NB4 (cell line): ENCODE results near the gene KCNJ10.
A peak's percentile ranks its signal among the peaks of the same experiment; 100 is the strongest.

Source experiments
- DNase-seq: peaks from one replicate; pipeline ENCODE4 v3.0.0; 2010; ENCODE audit warnings: low read depth
- H3K4me3 ChIP-seq: one replicate; pipeline ENCODE4 v1.5.1; 2011; ENCODE audit warnings: mild to moderate bottlenecking, low read depth, low read length, moderate library complexity
- MYC ChIP-seq: IDR thresholded peaks from 2 replicates; pipeline ENCODE4 v1.6.1; 2011; ENCODE audit warnings: low read depth, low read length
- POLR2A ChIP-seq: IDR thresholded peaks from 2 replicates; pipeline ENCODE4 v1.6.1; 2011; ENCODE audit warnings: mild to moderate bottlenecking; ENCODE audit not compliant: insufficient read length; ENCODE audit errors: extremely low read depth
- TF ChIP-seq, protein P1 (sequence below): IDR thresholded peaks from 2 replicates; pipeline ENCODE4 v1.6.1; 2011; ENCODE audit warnings: low read depth, low read length
- TF ChIP-seq, protein P2 (sequence below): IDR thresholded peaks from one replicate; pipeline ENCODE4 v1.5.1; 2012; ENCODE audit warnings: low read depth, low read length

The KCNJ10 gene

DNA sequence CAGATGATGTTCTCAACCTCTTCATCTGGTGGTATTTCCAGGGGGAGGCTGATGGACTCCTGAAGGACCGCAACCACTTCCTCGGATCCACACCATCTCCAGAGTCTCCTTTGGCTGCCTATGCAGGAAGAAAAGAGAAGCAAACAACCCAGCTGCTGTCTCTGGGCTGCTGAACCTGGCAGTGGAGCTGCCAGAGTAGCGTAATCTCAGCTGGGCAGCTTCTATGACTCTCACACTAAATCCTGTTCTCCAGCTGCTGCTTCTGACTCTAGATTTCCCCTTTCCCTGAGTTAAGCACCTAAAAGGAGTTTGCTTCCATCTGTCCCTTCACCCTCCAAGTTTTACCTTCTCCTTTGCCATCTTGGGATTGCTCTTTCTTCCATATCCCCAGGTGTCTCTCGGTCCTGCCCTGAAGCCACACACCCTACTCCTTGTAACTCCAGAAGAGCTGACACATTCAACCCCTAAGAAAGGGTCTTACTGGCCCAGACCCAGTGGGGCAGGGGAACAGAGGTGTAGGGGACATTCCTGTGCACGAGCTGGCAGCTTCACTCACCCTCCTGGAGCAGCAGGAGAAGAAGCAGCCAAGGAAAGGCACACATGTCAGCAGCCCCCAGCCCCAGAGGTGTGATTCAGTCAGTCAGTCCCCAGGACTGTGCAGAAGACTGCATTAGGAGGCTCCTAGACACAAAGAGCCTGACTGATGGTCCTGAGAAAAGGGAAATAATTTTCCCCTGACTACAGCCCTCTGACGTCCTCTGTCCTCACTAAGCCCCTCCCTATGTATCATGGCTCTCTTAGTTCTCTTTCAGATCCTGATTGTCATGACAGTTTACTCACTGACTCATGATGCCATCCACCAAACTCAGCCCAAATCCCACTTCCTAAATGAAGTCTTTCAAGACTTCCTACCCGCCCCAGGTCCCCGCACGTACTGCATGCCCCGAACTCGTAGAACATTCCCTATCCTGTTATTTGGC is 116.1 kb downstream of the KCNJ10 start, which contains the start of gene SLAMF9:
SLAMF9 (minus strand) TSS at position 702 of the 980 bp plus-strand sequence; CDS start at position 602, 100 bp downstream.
- no peak within 1 kb of the TSS for H3K4me3 ChIP-seq
- TF ChIP-seq, protein P1, sequence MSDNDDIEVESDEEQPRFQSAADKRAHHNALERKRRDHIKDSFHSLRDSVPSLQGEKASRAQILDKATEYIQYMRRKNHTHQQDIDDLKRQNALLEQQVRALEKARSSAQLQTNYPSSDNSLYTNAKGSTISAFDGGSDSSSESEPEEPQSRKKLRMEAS: no peak
- TF ChIP-seq, protein P2, sequence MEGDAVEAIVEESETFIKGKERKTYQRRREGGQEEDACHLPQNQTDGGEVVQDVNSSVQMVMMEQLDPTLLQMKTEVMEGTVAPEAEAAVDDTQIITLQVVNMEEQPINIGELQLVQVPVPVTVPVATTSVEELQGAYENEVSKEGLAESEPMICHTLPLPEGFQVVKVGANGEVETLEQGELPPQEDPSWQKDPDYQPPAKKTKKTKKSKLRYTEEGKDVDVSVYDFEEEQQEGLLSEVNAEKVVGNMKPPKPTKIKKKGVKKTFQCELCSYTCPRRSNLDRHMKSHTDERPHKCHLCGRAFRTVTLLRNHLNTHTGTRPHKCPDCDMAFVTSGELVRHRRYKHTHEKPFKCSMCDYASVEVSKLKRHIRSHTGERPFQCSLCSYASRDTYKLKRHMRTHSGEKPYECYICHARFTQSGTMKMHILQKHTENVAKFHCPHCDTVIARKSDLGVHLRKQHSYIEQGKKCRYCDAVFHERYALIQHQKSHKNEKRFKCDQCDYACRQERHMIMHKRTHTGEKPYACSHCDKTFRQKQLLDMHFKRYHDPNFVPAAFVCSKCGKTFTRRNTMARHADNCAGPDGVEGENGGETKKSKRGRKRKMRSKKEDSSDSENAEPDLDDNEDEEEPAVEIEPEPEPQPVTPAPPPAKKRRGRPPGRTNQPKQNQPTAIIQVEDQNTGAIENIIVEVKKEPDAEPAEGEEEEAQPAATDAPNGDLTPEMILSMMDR: no peak
- no peak for TF ChIP-seq POLR2A
- DNase-seq: peak; percentile 17

DNA sequence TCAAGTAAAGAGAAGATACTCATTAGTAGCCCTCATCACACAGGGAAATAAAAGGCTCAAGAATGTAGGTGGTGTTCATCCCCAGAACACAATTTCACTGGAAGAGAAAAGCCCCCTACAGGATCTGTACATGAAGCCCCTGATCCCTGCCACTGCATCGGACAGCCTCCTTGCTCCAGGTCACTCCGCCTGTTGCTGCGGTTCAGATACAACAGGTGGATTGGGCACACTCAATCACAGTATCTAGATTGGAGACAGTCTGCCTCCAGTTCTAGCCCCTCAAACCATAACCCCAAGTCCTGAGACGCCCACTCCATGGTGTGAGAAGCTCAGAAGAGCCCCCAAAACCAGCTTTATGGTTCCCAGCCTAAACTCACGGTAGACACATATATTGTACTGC is 117.0 kb downstream of the KCNJ10 start:
- no peak for DNase-seq
- H3K4me3 ChIP-seq: no peak overlapping the region
- TF ChIP-seq, protein P2: no peak
- TF ChIP-seq, protein P1: no peak
- TF ChIP-seq POLR2A (no peak), MYC (no peak)

DNA sequence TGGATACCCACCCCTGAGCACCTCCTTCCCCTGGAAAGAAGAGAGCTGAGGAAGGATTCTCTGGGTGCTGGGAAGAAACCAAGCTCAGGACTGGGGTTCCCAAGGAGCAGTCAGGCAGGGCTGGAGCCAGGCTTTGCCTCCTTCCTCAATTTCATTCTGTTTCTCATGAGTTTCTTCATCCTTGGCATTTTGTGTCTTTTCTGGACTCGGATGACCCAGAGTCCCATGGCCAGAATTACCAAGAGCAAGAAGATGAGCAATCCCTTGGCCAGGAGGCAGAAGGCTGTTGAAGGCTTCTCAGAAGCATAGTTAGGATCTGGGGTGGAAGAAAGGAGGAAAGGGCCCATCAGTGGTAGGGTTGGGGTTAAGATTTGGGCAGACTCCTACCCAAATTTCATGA is 118.4 kb downstream of the KCNJ10 start:
- no peak for DNase-seq
- no peak overlapping the region for H3K4me3 ChIP-seq
- TF ChIP-seq MYC: no peak
- TF ChIP-seq POLR2A: no peak

DNA sequence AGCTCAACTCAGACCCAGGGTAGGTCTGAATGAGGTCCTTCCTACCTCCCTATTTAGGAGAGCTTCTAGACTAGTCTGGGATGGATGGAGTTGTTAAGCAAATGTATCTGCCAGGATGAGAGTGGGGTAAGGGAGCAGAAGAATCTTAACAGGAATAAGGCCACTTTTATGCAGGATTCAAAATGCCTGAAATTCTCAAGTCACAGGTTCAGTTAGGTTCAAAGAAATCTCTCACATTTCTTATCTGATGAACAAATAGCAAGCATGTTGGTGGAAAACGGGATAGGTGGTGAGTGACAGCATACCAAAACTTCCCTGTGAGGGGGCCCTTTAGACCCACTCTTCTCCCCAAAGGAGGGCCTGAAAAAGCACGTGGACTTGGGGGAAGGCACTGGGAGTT is 118.9 kb downstream of the KCNJ10 start:
- no peak overlapping the region for H3K4me3 ChIP-seq
- TF ChIP-seq, protein P2: no peak
- no peak for TF ChIP-seq POLR2A
- no peak for TF ChIP-seq MYC
- TF ChIP-seq, protein P1: no peak
- DNase-seq: no peak

DNA sequence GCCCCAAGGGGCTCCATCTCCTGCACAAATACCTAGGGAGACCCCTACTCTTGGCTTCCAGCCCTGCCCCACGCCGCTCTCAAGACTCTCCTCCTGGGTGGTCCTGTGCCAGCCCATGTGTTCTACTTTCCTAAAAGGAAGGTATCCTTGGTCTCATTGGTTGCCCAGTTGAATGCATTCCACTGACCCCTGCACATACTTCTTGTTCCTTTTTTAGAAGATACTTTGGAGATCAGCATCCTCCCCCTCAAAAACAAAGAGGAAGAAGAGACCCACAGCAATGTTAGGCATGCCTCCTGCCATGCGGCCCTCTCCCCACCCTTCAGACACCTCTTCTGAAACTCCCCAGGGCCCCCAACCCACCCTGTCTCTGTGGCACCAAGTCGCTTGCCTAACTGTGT is 120.0 kb downstream of the KCNJ10 start:
- no peak for TF ChIP-seq POLR2A
- TF ChIP-seq, protein P1: no peak
- peak; percentile 58 for DNase-seq
- no peak overlapping the region for H3K4me3 ChIP-seq

DNA sequence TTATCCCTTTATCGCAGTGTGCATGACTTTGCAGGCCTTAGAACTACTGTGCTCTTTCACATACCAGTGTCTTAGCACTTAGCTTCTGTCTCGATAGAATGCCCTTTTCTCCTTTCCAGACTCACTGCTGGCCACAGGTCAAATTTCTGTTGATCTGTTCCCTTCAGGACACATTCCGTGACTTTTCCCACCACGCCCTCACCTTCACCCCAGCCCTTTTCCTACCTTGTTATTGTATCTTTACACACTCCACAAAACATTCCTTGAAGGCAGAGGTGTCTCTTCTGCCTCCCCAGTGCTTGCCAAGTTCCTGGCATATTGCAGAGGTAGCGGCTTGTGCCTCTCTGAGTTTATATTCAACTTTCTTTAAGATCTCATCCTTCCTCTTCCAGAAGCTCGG is 120.8 kb downstream of the KCNJ10 start:
- no peak for DNase-seq
- TF ChIP-seq MYC (no peak), POLR2A (no peak)
- TF ChIP-seq, protein P1: no peak
- TF ChIP-seq, protein P2: no peak

More for the DNA sequence above, 120.8 kb downstream of the KCNJ10 start:
- H3K4me3 ChIP-seq: no peak overlapping the region
